HG03103 (cell line): ENCODE data around the gene TMEM101.
"Not testable (repeated sequence)": the region's sequence is repeated elsewhere in the genome, so short reads cannot be mapped to it uniquely, and the experiment has no call there.

Experiments used
- ATAC-seq: cut with Tn5 transposase; IDR thresholded peaks from one replicate; pipeline ENCODE4 v1.9.1; 2021; ENCODE audit warnings: low read depth; ENCODE audit not compliant: unreplicated experiment

TMEM101 gene

GRCh38 chr17:44014437-44015172, at the start of gene TMEM101:
TSS of gene TMEM101 (minus strand) at chr17:44014963. CDS start at chr17:44014952, 11 bp downstream.
- ATAC-seq: peak; percentile 66

- no peak for ATAC-seq
Measured at GRCh38 chr17:44063704-44064639, 49.2 kb upstream of the TMEM101 start.

- ATAC-seq: no peak
Measured at GRCh38 chr17:44062871-44063270, 48.1 kb upstream of the TMEM101 start.

GRCh38 chr17:44061446-44061845, 46.7 kb upstream of the TMEM101 start:
- no peak for ATAC-seq

- ATAC-seq: no peak
Measured at GRCh38 chr17:44059101-44059892, 44.5 kb upstream of the TMEM101 start.

- no peak for ATAC-seq
Measured at GRCh38 chr17:44053125-44053872, 38.5 kb upstream of the TMEM101 start.

- no peak for ATAC-seq
Measured at GRCh38 chr17:44049294-44050060, 34.7 kb upstream of the TMEM101 start.

- not testable (repeated sequence) for ATAC-seq
Measured at GRCh38 chr17:44046893-44047292, 32.1 kb upstream of the TMEM101 start.

- ATAC-seq: no peak
Measured at GRCh38 chr17:44045486-44045885, 30.7 kb upstream of the TMEM101 start.

- no peak for ATAC-seq
Measured at GRCh38 chr17:44044071-44044470, 29.3 kb upstream of the TMEM101 start.

- no peak for ATAC-seq
Measured at GRCh38 chr17:44043272-44043696, 28.5 kb upstream of the TMEM101 start.

GRCh38 chr17:44039829-44040635, 25.3 kb upstream of the TMEM101 start:
- no peak for ATAC-seq

GRCh38 chr17:44038604-44039011, 23.8 kb upstream of the TMEM101 start:
- no peak for ATAC-seq

GRCh38 chr17:44037471-44037870, 22.7 kb upstream of the TMEM101 start:
- no peak for ATAC-seq

- ATAC-seq: not testable (repeated sequence)
Measured at GRCh38 chr17:44034688-44035087, 19.9 kb upstream of the TMEM101 start.

- no peak for ATAC-seq
Measured at GRCh38 chr17:44033861-44034408, 19.2 kb upstream of the TMEM101 start.

GRCh38 chr17:44030482-44030881, 15.7 kb upstream of the TMEM101 start:
- no peak for ATAC-seq

GRCh38 chr17:44029736-44030135, 15.0 kb upstream of the TMEM101 start:
- no peak for ATAC-seq
